ENCODE measurements around the gene ZNF668.
"Not testable (repeated sequence)": the region's sequence is repeated elsewhere in the genome, so short reads cannot be mapped to it uniquely, and the experiment has no call there.

Gene ZNF668

DNA sequence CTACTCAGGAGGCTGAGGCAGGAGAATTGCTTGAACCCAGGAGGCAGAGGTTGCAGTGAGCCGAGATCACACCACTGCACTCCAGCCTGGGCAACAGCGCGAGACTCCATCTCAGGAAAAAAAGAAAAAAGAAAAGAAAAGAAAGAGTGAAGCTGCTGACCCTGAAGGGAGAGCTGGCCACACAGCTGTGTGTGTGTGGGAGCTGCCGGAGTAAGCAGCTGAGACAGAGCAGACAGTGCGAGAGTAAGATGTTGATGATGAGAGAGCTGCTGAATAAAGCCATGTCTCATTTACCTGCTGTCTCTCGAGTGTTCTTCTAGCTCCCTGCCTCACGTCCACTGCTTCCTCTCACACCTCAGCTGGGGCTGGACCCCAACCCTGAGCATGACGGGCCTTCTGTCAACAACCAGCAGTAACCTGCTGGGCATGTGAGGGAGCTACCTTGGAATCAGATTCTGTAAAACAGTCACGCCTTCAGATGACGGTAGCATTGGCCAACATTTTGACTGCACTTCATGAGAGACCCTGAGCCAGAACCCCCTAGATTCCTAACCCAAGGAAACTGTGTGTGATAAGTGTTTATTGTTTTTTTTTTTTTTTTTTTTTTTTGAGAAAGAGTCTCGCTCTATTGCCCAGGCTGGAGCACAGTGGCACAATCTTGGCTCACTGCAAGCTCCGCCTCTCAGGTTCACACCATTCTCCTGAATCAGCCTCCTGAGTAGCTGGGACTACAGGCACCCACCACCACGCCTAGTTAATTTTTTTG, 27.0 kb upstream of the ZNF668 start:
- not testable (repeated sequence) for DNase-seq

GRCh38 chr16:31099860-31100638, 26.0 kb upstream of the ZNF668 start:
- no peak for DNase-seq

- DNase-seq: peak; percentile 97
These were observed 20.5 kb upstream of the ZNF668 start, which contains the start of gene VKORC1 for GRCh38 chr16:31094424-31095120. VKORC1 (minus strand) TSS chr16:31094797; CDS start chr16:31094729, 68 bp downstream.

DNA sequence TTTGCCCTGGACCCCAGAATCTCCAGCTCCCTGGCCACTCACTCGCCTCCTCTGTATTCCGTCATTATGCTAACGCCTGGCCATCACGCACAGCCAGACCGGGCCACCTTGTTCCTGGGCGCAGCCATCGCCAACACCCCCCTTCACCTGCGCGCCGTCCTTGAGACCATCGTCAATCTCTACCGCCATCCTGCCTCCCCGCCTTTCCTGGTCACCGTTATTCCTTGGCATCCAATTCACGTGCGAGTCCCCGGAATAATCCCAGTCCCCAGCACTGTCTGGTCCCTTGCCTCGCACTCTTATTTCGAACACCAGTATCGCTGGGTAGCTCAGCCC, 20.0 kb upstream of the ZNF668 start:
- no peak for DNase-seq

DNA sequence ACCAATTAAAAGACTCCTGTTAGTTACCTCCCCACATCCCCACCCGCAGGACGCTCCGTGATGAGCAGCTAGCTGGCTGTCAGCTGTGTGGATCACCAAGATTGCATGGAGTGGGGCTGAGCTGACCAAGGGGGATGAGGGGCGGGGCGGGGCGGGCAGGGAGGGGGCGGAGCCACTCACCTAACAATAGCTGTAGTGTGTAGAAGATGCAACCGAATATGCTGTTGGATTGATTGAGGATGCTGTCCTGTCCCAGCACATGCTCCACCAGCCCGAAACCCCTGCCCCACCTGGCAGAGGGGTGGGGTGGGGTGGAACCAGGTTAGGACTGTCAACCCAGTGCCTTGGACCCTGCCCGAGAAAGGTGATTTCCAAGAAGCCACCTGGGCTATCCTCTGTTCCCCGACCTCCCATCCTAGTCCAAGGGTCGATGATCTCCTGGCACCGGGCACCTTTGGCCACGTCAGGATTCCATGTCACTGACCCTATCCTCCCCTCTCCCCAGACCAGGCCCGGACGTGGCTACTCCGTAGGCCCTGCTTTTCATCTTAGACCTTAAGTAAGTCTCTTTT, 19.2 kb upstream of the ZNF668 start:
- no peak for DNase-seq

- DNase-seq: no peak
These were observed 18.3 kb upstream of the ZNF668 start for GRCh38 chr16:31092330-31092729.

GRCh38 chr16:31090540-31090939, 16.5 kb upstream of the ZNF668 start:
- no peak for DNase-seq

DNA sequence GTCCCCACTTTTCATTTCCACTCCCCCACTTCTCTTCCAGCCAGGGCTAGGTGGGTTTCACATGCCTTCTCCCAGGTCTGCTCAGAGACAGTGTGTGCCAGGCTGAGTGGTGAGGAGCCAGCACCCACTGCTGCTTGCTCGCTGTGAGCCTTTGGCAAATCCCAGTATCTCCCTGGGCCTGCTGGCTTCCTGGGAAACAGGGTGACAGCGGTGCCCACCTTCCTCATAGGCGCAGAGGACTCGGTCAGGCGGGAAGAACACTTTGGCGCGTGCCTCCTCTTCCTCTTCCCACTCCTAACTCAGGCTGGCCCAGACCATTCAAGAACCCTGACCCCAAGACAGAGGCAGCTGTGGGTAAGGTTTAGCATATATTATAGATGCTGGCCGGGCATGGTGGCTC, 15.2 kb upstream of the ZNF668 start:
- DNase-seq: no peak

- no peak for DNase-seq
These were observed 14.6 kb upstream of the ZNF668 start, which contains the start of gene PRSS53 for GRCh38 chr16:31088459-31089183. PRSS53 (minus strand) TSS chr16:31088943; CDS start chr16:31088809, 134 bp downstream.

DNA sequence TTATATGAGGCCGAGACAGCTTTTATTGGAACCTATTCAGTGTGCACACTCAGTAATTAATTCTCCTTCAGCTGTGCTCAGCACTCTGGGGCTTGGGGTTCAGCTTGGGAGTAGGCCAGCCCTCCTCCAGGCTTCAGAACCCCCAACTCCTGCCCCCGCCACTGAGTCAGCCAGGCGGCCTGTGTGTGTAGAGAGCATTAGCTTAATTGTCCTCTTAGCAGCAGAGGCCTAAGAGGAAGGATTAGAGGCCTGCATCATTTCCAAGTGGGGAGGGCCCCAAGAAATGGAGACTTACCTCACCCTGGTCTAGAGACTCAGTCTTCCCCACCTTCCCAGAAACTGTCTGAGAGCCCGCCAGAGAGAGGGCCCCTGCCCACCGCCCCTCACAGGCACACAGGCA, 13.9 kb upstream of the ZNF668 start:
- DNase-seq: no peak

DNA sequence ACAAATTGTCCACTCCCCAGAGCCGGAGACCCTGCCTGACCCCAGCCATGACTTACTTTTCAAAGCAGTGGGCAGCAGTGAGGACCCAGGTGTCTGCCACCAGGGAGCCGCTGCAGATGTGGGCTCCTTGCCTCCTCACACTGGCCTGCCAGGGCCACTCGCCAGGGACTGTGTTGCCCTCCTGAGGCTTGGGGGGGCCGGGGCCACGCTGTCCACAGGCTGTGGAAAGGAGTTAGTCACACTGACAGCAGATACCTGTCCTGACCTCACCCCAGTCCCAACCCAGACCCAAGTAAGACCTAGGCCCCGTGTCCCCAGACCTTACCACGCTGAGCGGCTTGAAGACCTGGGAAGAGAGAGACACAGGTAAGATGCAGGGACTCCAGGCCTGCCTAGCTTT, 13.4 kb upstream of the ZNF668 start:
- DNase-seq: no peak

DNA sequence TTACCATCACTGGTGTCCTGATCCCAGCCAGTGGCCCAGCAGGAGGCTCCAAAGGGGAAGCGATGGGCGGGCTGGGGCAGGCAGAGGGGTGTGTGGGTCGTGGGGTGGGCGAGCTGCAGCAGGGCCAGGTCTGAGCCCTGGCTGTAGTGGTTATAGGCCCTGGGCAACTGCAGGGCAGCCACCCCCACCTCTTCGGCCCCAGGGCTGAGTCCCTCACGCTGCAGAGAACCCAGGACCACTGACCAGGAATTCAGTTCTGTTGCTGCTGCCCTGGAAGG, 12.5 kb upstream of the ZNF668 start:
- no peak for DNase-seq

DNA sequence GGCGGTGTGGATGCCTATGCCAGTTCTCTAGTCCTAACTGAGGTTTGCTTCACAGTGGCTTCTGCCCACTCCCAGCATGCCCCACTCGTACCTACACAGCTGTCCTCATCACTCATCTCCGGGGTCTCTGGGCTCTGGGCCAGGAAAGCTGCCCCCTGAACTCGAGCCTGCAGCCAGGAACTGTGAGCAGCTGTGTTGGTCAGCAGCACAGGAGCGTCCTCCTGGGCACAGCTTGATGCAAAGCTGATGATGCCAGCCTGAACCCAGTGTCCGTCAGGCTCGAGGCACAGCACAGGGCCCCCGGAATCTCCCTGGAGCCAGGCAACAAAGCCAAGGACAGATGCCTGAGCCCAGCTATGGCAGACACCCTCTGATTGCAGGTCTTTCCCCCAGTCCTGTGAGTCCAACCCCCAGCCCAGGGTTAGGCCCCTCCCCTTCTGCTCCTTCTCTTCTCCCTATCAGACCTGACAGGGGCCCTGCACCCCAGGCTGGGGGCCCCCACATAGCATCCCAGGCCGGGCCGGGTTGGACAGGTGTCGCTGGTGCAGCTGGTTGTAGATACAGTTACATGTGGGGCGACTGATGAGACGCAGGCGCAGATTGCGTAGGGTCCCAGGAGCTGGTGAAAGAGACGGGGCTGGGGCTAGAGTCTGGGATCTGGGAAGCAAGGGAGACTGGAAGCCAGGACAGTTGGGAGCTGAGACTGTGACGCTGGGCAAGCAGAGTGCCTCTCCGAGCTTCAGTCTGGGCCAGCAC, 12.0 kb upstream of the ZNF668 start:
- DNase-seq: no peak

DNA sequence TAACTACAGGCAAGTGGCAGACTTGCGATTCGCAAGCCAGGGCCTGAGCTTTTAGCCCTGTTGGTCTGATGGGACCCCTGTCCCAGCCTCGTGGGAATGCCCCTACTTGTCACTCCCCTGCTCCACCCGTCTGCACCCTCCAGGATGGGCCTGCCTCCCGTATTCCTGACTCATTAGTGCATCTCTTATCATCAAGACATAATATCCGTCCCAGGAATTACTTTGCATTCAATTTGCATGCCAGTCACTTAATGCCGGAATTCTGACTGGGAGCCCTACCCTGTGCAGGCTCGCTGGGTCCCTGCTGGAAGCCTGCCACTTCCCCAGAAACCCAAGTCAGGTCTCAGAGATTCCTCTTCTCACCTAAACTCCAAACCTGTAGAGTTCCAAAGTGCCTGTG, 11.4 kb upstream of the ZNF668 start:
- no peak for DNase-seq

DNA sequence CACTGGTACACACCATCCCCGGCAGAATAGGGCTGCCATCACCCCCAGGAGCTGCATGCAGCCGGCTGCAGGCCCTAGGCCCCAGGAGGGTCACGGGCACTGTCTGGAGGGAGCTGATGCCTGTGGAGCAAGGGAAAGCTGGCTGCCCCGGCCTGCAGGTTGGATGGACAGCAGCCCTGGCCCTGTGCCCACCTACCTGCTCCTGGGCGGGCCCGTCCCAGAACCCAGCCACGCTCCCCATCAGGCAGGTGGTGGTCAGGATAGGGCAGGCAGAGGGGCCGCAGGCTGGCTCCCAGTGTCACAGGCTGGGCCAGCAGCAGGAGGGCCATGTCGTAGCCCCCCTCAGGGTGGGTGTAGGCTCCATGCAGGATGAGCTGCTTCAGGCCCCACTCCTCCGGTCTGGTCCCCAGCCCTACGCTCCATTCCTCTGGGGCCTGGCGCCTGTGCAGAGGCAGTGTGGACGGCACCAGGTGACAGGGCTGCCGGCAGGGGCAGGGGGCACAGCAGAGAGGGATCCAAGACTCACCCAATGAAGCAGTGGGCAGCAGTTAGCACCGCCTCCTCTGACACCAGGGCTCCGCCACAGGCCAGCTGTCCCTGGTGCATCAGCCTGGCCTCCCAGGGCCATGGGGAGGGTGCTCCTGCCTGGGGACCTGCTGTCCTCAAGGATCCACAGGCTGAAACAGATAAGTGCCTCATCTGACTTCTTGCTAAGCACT, 10.7 kb upstream of the ZNF668 start:
- no peak for DNase-seq

DNA sequence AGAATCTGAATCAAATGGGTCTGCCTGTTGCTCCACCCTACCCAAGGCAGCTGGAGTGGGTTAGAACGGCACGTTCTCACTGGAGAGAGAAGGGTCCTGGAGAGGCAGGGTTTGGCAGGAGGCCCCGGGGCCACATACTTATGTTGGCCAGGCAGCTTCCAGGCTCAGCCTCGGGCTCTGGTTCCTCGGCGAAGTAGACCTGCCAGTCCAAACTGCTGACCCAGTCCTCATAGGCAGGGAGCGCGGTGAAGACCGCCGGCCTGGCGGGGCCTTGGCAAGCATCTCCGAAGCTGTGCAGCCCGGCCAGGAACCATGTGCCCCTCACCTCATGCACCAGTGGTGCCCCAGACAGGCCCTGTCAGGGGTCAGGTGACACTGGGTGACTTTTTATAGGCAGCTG, 9.9 kb upstream of the ZNF668 start:
- no peak for DNase-seq

DNA sequence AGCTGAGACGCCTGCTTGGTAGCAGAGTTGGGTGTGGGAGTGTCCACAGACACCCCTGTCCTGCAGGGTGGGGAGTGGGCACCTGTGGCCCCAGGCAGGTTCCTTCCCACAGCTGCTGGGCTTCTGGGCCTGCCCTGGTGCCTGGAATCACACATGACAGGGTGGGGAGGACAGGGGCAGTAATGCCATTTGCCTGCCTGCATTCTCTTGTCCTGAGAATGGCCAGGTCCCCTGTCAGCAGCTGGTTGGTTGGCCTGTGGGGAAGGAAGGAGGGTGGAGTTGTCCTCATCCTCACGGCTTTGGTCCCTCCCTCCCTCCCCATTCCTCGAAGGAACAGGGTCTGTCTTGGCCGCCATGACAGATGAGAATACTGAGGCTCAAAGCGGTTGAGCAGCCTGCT, 9.5 kb upstream of the ZNF668 start:
- DNase-seq: no peak

GRCh38 chr16:31083081-31083480, 9.0 kb upstream of the ZNF668 start:
- DNase-seq: no peak

GRCh38 chr16:31082368-31083045, 8.5 kb upstream of the ZNF668 start:
- DNase-seq: no peak

DNA sequence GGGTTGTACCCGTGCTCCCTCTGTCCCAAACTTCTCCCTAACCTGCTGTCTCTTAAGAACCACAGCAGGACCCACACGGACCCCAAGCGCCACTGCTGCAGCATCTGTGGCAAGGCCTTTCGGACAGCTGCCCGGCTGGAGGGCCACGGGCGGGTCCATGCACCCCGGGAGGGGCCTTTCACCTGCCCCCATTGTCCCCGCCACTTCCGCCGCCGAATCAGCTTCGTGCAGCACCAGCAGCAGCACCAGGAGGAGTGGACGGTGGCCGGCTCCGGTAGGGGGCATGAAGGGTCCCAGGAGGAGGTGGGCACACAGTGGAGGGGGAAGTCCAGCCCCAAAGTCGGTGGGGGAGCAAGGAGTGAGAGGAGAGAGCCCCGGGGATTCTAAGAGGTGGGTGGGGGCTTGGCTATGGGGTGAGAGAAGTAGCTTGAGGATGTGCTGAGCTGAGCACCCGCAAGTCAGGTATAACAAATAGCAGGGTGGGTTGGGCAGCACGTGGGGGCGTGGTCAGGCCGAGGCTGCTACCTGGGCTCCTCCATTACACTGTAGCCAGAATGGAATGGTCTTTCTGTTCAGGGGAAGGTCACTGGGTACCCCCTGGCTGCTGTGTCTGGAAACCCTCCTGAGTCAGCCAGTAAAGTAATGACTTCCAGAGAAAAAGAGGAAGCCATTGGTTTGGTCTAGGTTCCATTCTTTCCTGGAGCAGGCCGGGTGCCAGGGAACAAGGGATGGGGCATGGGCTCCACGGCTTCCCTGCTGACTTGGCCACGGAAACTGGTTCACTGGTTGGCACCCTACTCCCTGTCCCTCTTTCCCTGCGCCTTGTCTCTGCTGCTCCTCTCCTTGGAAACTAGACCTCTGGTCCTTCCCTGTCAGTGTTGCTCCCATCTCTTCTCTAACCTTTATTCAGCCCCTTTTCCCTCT, 7.7 kb upstream of the ZNF668 start:
- DNase-seq: no peak

Data from NCI-H774 (cell line).